ENCODE data around the gene GNB1L. TPM values are rescaled to one million over a fixed set of nuclear protein-coding genes. Genes with fewer than 3 reads are reported as not detected.
"Not testable (repeated sequence)": the region's sequence is repeated elsewhere in the genome, so short reads cannot be mapped to it uniquely, and the experiment has no call there.

The GNB1L gene
- total RNA-seq, 2 experiments from 2014 or later, result 7.6 to 12.4 TPM

- ATAC-seq (no peak), DNase-seq (no peak)
- ChIA-PET POLR2A (interaction anchor here (0.6 kb wide), 1 partner anchor 32 kb away, joined by 3 read pairs; no protein-coding TSS in a partner anchor), CTCF (interaction anchor here (0.6 to 1.7 kb wide), 8 partner anchors 11 to 164 kb away, joined by 3 to 5 read pairs (median 3); partner anchors contain the start of gene GP1BB)
- no peaks in the 10 kb centered on the region for H3K9me3 Mint-ChIP-seq (ENCODE audit: low read depth)
- no peaks in the 10 kb centered on the region for H3K27me3 Mint-ChIP-seq
- H3K4me1 Mint-ChIP-seq, result peaks cover 60% of the 10 kb centered on the region
- no peak overlapping the region for H3K4me3 Mint-ChIP-seq
- intact Hi-C loops (cut with DNase I, micrococcal nuclease), result no loop called here
- no peaks in the 10 kb centered on the region for H3K36me3 Mint-ChIP-seq (ENCODE audit: low read depth)
- peak overlapping the region; percentile 76 for H3K27ac Mint-ChIP-seq
Measured at GRCh38 chr22:19887256-19887985, 32.7 kb upstream of the GNB1L start.

- H3K9me3 Mint-ChIP-seq (ENCODE audit: low read depth), result no peaks in the 10 kb centered on the region
- peaks cover 54% of the 10 kb centered on the region for H3K4me1 Mint-ChIP-seq
- H3K27me3 Mint-ChIP-seq, result no peaks in the 10 kb centered on the region
- H3K36me3 Mint-ChIP-seq (ENCODE audit: low read depth), result no peaks in the 10 kb centered on the region
- peak; percentile 61 for DNase-seq
- intact Hi-C loops (cut with DNase I, micrococcal nuclease), result no loop called here
- CTCF ChIA-PET, result interaction anchor here (0.6 to 1.7 kb wide), 9 partner anchors 12 to 562 kb away, joined by 3 to 5 read pairs (median 3); partner anchors contain the start of gene GP1BB
- peak overlapping the region; percentile 76 for H3K27ac Mint-ChIP-seq
- POLR2A ChIA-PET, result no interaction called here
- ATAC-seq, result peak; percentile 44
- H3K4me3 Mint-ChIP-seq, result no peak overlapping the region
Measured at GRCh38 chr22:19886605-19887255, 32.1 kb upstream of the GNB1L start.

- Mint-ChIP-seq H3K9me3 (ENCODE audit: low read depth) (no peaks in the 10 kb centered on the region), H3K27ac (peak overlapping the region; percentile 77), H3K4me1 (peaks cover 46% of the 10 kb centered on the region), H3K4me3 (no peak overlapping the region), H3K36me3 (ENCODE audit: low read depth) (no peaks in the 10 kb centered on the region), H3K27me3 (no peaks in the 10 kb centered on the region)
- intact Hi-C loops (cut with DNase I, micrococcal nuclease), result no loop called here
- DNase-seq, result no peak
- ChIA-PET CTCF (interaction anchor here (0.8 to 1.7 kb wide), 7 partner anchors 8 to 162 kb away, joined by 3 to 5 read pairs (median 3); partner anchors contain the start of gene GP1BB), POLR2A (no interaction called here)
- no peak for ATAC-seq
Measured at GRCh38 chr22:19885841-19886592, 31.3 kb upstream of the GNB1L start.

- Mint-ChIP-seq H3K36me3 (ENCODE audit: low read depth) (no peaks in the 10 kb centered on the region), H3K27ac (peak overlapping the region; percentile 77), H3K27me3 (no peaks in the 10 kb centered on the region), H3K9me3 (ENCODE audit: low read depth) (no peaks in the 10 kb centered on the region), H3K4me1 (peaks cover 38% of the 10 kb centered on the region), H3K4me3 (no peak overlapping the region)
- POLR2A ChIA-PET, result no interaction called here
- CTCF ChIA-PET, result interaction anchor here (0.7 to 0.8 kb wide), 4 partner anchors 9 to 55 kb away, joined by 3 to 4 read pairs (median 3); no protein-coding TSS in a partner anchor
- ATAC-seq (no peak), DNase-seq (no peak)
- intact Hi-C loops (cut with DNase I, micrococcal nuclease), result no loop called here
Measured at GRCh38 chr22:19884954-19885751, 30.5 kb upstream of the GNB1L start.

GRCh38 chr22:19884161-19884953 is 29.7 kb upstream of the GNB1L start:
- CTCF ChIA-PET, result interaction anchor here (0.7 kb wide), 1 partner anchor 28 kb away, joined by 4 read pairs; no protein-coding TSS in a partner anchor
- POLR2A ChIA-PET, result no interaction called here
- intact Hi-C loops (cut with DNase I, micrococcal nuclease), result no loop called here
- DNase-seq, result peak; percentile 4
- Mint-ChIP-seq H3K9me3 (ENCODE audit: low read depth) (no peaks in the 10 kb centered on the region), H3K36me3 (ENCODE audit: low read depth) (no peaks in the 10 kb centered on the region), H3K4me1 (peaks cover 32% of the 10 kb centered on the region), H3K27me3 (no peaks in the 10 kb centered on the region), H3K27ac (no peak overlapping the region), H3K4me3 (no peak overlapping the region)
- no peak for ATAC-seq

DNA sequence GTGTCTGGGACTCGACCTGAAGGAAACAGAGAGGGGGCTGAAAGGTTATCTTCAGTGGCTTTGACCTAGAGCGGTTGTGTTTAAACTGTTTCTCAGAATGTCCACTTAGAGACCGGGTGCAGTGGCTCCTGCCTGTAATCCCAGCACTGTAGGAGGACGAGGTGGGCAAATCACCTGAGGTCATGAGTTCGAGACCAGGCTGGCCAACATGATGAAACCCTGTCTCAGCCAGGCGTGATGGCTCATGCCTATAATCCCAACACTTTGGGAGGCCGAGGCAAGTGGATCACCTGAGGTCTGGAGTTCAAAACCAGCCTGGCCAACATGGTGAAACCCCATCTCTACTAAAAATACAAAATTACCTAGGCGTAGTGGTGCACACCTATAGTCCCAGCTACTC is 28.8 kb upstream of the GNB1L start:
- H3K9me3 Mint-ChIP-seq (ENCODE audit: low read depth); DNase-seq; intact Hi-C loops (cut with DNase I, micrococcal nuclease); H3K27me3 Mint-ChIP-seq; H3K4me3 Mint-ChIP-seq; H3K27ac Mint-ChIP-seq; H3K36me3 Mint-ChIP-seq (ENCODE audit: low read depth); POLR2A ChIA-PET; ATAC-seq; CTCF ChIA-PET: not testable (repeated sequence)
- peaks cover 32% of the 10 kb centered on the region for H3K4me1 Mint-ChIP-seq

DNA sequence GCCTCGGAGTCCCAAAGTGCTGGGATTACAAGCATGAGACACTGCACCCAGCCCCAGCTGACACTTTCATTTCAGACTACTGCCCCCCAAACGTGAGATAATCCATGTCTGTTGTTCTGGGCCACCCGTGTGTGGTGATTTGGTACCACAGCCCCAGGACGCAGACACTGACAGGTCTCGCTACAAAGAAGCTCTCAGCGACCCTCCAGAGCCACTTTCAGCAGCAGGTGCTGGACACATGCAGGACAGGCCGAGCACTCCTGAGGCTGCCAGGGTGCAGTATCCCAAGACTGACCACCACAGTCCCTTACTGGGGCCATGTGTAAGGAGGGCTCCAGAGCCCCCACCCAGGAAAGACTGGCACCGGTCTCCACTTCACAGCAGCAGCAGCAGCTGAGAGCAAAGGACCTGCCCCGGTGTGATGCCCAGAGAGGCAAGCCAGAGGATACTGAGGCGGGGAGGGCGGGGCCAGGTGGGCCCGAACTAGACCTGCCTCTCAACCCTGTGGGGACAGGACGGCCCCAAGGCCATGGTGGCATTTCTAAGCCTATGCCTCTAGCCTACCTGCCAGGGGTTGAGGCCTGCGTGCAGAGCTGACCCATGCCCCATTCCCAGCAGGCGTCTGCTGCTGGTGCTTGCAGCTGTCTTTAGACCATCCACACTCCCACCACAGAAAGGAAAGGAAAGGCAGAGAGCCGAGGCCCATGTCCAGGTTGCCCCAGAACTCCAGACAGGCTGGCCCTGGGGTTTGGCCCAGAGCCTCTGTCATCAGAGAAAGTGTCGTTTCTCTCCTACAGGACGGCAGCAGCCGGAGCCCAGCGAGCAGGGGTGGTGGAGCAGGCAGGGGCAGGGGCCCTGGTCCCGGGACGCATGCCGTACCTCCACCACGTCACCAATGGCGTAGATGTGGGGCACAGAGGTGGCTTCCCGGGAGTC is 28.0 kb upstream of the GNB1L start:
- Mint-ChIP-seq H3K9me3 (ENCODE audit: low read depth) (no peaks in the 10 kb centered on the region), H3K4me1 (peaks cover 25% of the 10 kb centered on the region), H3K27ac (no peak overlapping the region), H3K27me3 (no peaks in the 10 kb centered on the region), H3K4me3 (no peak overlapping the region), H3K36me3 (ENCODE audit: low read depth) (no peaks in the 10 kb centered on the region)
- POLR2A ChIA-PET, result no interaction called here
- DNase-seq, result peak; percentile 3
- ATAC-seq, result no peak
- CTCF ChIA-PET, result no interaction called here
- intact Hi-C loops (cut with DNase I, micrococcal nuclease), result no loop called here

DNA sequence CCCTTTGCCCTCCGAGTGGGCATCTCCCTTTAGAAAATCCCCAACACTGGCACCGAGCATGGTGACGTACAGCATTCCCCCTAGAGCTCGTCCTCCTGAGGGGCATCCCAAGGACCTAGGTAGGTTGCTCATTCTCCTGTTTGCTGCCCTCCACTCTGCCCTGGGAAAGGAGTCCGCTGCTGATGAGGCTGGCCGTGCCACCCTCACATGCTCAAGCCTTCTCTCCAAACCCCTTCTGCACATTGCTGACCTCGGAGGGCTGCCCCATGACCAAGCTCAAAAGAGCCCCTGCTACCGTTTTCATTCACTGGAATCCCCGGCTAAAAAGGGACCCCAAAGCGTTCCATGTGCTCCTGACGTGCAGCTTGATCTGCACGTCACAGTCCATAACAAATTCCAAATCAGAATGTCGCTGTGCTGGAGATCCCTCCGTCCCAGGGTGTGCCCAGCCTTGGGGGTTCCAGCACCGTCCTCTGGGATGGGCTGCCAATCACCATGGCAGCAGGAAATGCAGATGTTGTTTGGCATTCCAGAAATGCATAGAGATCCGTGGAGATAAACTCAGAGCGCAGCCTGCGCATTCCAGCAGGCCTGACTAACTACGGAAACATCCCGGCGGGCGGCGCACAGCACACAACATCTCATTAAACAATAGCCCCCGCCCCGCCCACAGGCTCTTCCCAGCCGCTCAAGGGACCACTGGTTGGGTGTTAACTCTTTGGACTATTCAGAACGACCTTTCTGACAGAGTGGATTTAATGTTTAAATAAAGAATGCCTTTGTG is 26.3 kb upstream of the GNB1L start:
- Mint-ChIP-seq H3K4me1 (peaks cover 8% of the 10 kb centered on the region), H3K36me3 (ENCODE audit: low read depth) (no peaks in the 10 kb centered on the region), H3K27ac (no peak overlapping the region), H3K27me3 (no peaks in the 10 kb centered on the region), H3K9me3 (ENCODE audit: low read depth) (no peaks in the 10 kb centered on the region), H3K4me3 (no peak overlapping the region)
- ChIA-PET CTCF (interaction anchor here (0.7 kb wide), 1 partner anchor 162 kb away, joined by 3 read pairs; no protein-coding TSS in a partner anchor), POLR2A (no interaction called here)
- intact Hi-C loops (cut with DNase I, micrococcal nuclease), result no loop called here
- DNase-seq (no peak), ATAC-seq (no peak)

DNA sequence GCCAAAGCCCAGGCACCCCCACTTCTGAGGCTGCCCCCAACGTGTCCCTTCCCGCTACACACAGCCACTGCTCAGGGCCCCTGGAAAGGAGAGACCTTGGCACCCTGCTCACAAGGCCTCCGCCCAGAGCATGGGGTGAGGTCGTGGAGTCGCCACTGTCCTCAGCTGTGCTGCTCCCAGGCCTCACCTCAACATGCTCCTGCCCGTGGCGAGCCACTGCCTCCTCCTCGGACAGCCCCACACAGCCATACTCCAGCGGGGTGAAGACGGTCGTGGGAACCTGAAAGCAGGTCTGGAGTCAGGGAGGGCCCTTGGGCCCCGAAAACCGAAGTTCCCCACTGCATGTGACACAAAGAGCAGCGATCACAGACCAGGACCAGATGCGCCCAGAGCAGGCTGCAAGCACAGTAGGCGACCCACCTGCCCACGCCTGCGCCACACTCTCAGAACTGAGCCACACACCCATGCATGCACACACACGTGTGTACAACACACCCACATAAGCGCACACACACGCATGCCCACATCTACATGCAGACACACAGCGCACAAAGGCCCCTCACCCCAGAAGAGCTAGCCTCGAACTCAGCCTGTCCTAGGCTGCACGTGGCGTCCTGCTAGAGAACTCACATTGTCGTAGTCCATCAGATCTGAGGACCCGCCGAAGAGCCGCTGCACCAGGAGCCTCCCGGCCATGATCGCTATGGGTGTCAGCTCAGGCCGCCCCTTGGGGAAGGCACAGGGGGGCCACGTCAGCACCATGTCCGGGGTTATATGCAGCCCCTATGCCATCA is 25.5 kb upstream of the GNB1L start:
- no peak overlapping the region for H3K27ac Mint-ChIP-seq
- H3K9me3 Mint-ChIP-seq (ENCODE audit: low read depth), result no peaks in the 10 kb centered on the region
- ChIA-PET CTCF (interaction anchor here (0.7 kb wide), 1 partner anchor 25 kb away, joined by 3 read pairs; no protein-coding TSS in a partner anchor), POLR2A (no interaction called here)
- H3K36me3 Mint-ChIP-seq (ENCODE audit: low read depth), result no peaks in the 10 kb centered on the region
- intact Hi-C loops (cut with DNase I, micrococcal nuclease), result no loop called here
- no peaks in the 10 kb centered on the region for H3K27me3 Mint-ChIP-seq
- H3K4me3 Mint-ChIP-seq, result no peak overlapping the region
- ATAC-seq (no peak), DNase-seq (peak; percentile 3)
- peaks cover 3% of the 10 kb centered on the region for H3K4me1 Mint-ChIP-seq

Measured in activated CD4-positive, alpha-beta T cell treated with anti-CD3 and anti-CD28 coated beads for 36 hours (primary cell).